Measurements from ENCODE around the gene BOLA1. TPM values are rescaled to one million over a fixed set of nuclear protein-coding genes. Genes with fewer than 3 reads are reported as not detected.

The BOLA1 gene
- total RNA-seq, 1 donor from 2014 or later = 26.6 TPM

DNA sequence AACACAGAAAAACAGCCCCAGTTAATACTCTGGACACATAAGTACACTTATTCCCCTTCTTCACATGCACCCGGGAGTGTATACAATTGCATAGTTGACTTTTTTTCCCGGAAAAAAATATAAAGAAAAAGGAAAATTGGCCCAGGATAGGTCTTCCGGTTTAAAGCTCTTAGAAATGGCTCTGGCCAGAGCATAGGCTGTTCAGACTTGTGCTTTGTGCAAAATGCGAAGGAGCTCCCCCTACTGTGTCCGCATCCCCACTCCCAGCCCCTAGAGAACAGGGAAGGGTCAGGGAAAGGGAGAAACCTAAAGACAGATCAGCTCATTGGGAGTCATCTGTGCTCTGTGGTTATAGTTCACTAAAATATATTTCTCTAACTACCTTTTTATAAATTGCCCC is 42.8 kb downstream of the BOLA1 start:
- H3K36me3 Mint-ChIP-seq (ENCODE audit: low read depth) = peaks cover 23% of the 10 kb centered on the region
- intact Hi-C loops (cut with micrococcal nuclease) = no loop called here
- H3K9me3 Mint-ChIP-seq = no peaks in the 10 kb centered on the region
- H3K4me3 Mint-ChIP-seq (ENCODE audit: low read depth) = no peak overlapping the region
- DNase-seq (ENCODE audit: low spot score) = no peak
- no peak overlapping the region for H3K27ac Mint-ChIP-seq
- peaks cover 29% of the 10 kb centered on the region for H3K4me1 Mint-ChIP-seq (ENCODE audit: low read depth)
- no peaks in the 10 kb centered on the region for H3K27me3 Mint-ChIP-seq (ENCODE audit: low read depth)

DNA sequence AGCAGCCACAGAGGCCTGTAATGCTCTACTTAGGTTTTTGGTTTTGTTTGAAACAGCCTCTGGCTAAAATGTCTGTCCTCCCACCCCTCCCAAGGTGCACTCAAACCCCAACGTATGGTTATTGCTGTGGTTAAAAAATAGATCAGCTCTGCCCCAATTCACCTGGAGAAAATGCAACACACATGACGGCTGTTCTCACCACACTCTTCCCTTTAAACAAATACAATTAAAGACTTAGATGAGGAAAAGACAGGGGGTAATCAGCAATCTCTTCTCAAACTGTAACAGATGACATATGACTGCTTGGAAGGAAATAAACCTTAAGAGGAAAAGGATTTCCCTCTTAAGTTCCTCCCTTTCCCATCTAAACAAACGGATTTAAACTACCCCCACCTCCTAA is 43.5 kb downstream of the BOLA1 start:
- Mint-ChIP-seq H3K4me3 (ENCODE audit: low read depth) (no peak overlapping the region), H3K9me3 (no peaks in the 10 kb centered on the region), H3K36me3 (ENCODE audit: low read depth) (peaks cover 28% of the 10 kb centered on the region), H3K27me3 (ENCODE audit: low read depth) (no peaks in the 10 kb centered on the region), H3K27ac (no peak overlapping the region), H3K4me1 (ENCODE audit: low read depth) (peaks cover 22% of the 10 kb centered on the region)
- intact Hi-C loops (cut with micrococcal nuclease) = no loop called here
- DNase-seq (ENCODE audit: low spot score) = no peak

DNA sequence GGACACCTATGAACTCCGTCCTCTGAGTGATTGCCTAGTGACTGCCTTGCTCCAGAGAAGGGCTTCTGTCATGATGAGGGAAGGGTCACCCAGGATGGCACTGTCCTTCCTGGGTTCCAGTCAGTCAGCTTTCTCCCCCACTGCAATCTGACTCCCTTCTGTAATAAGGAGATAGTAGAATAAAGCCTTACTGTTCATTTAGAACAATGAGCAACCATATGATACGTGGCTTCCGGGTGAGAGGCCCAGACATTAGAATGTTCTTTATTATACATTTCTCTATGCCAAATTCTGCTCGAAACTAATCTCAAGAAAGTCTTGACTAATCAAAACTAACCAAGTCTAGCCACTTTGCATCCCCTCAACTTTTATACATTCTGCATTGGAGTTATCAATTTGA is 45.8 kb downstream of the BOLA1 start:
- peaks cover 9% of the 10 kb centered on the region for H3K4me1 Mint-ChIP-seq (ENCODE audit: low read depth)
- no peak overlapping the region for H3K27ac Mint-ChIP-seq
- no peak for DNase-seq (ENCODE audit: low spot score)
- H3K27me3 Mint-ChIP-seq (ENCODE audit: low read depth) = no peaks in the 10 kb centered on the region
- intact Hi-C loops (cut with micrococcal nuclease) = no loop called here
- H3K9me3 Mint-ChIP-seq = no peaks in the 10 kb centered on the region
- peaks cover 42% of the 10 kb centered on the region for H3K36me3 Mint-ChIP-seq (ENCODE audit: low read depth)
- no peak overlapping the region for H3K4me3 Mint-ChIP-seq (ENCODE audit: low read depth)

DNA sequence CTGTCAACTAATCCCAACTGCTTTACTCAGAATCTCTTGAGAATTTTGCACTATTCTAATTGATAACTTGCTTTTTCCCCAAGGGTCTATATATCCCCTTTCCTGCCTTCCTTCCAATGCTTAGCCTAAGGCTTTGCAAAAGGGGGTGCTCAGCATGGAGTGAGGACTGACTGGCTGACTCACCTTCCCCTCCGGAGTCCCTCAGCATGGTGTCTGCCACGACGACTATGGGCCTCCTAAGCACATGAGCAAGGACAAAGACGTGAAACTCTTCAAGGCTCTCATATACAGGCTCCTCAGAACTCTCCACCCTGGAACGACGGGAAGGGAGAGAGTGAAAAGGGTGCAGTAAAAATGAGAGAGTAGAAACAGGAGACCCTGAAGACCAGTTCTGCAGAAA is 50.5 kb downstream of the BOLA1 start:
- Mint-ChIP-seq H3K9me3 (no peaks in the 10 kb centered on the region), H3K4me3 (ENCODE audit: low read depth) (no peak overlapping the region), H3K27me3 (ENCODE audit: low read depth) (no peaks in the 10 kb centered on the region), H3K4me1 (ENCODE audit: low read depth) (no peaks in the 10 kb centered on the region), H3K27ac (no peak overlapping the region), H3K36me3 (ENCODE audit: low read depth) (peaks cover 57% of the 10 kb centered on the region)
- DNase-seq (ENCODE audit: low spot score) = no peak
- intact Hi-C loops (cut with micrococcal nuclease) = no loop called here

Other genes starting within 250 kb of the BOLA1 start
- not detected in 2 replicates for gene FCGR1A, start 116.9 kb upstream of the BOLA1 start, total RNA-seq
- 17.9 and 18.4 TPM in 2 replicates for gene SV2A, start 18.3 kb downstream of the BOLA1 start, total RNA-seq
- gene SF3B4, start 28.2 kb downstream of the BOLA1 start, total RNA-seq = 109 and 113 TPM in 2 replicates
- 5.2 and 5.5 TPM in 2 replicates for gene MTMR11, start 37.3 kb downstream of the BOLA1 start, total RNA-seq
- gene OTUD7B, start 111.2 kb downstream of the BOLA1 start, total RNA-seq = 26.1 and 28.2 TPM in 2 replicates
- 21.9 TPM in 2 replicates for gene VPS45, start 168.2 kb downstream of the BOLA1 start, total RNA-seq